ENCODE measurements around the gene TEX48. TPM values are rescaled to one million over a fixed set of nuclear protein-coding genes. Genes with fewer than 3 reads are reported as not detected.

TEX48 gene
- total RNA-seq, 4 donors from 2014 or later, result not detected

DNA sequence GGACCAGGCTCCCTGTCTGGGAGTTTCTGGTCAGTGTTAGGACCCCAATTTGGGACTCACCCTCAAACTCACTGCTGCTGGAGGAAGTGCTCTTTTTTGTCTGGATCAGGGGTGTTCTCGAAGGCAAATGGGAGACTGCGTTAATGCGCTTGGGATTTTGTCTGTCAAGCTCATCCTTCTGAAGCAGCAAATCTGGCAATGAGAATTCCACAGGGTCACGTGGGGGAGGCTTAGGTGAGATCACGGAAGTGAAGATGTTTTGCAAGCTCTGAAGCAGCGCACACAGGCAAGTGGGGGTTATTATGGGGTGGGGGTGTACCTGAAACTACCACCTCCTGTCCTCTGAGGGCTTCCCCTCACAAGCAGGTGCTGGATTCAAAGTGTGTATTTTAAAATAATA, 13.8 kb downstream of the TEX48 start:
- no peaks in the 10 kb centered on the region for H3K4me1 ChIP-seq
- H3K9me3 ChIP-seq, result no peaks in the 10 kb centered on the region
- WGBS, 2 donors (ENCODE audit: low coverage in 1 of 2), result 76 to 89% methylated on average over 3 to 6 of the region's 6 CpGs
- no peak overlapping the region for H3K4me3 ChIP-seq
- H3K27ac ChIP-seq, result no peak overlapping the region
- no peaks in the 10 kb centered on the region for H3K27me3 ChIP-seq
- intact Hi-C loops (cut with DNase I; ENCODE audit: low total_unique reads) (no loop called here), in situ Hi-C loops (cut with MboI; ENCODE audit: low pct_ligation_motif_present in 1 of 4, low pct_unique_long_range_greater_than_20kb in 1 of 4, low sequenced_read_pairs in 3 of 4) (loop anchor here in 1 of 4 donors (25.0 kb wide), 2 partner anchors 181 to 256 kb away; no protein-coding TSS in a partner anchor)
- TF ChIP-seq EP300 (IDR thresholded peaks at IDR 0.05; ENCODE audit: low read depth), result no peak
- no peak for TF ChIP-seq POLR2AphosphoS5 (IDR thresholded peaks at IDR 0.05)
- TF ChIP-seq, protein P1, sequence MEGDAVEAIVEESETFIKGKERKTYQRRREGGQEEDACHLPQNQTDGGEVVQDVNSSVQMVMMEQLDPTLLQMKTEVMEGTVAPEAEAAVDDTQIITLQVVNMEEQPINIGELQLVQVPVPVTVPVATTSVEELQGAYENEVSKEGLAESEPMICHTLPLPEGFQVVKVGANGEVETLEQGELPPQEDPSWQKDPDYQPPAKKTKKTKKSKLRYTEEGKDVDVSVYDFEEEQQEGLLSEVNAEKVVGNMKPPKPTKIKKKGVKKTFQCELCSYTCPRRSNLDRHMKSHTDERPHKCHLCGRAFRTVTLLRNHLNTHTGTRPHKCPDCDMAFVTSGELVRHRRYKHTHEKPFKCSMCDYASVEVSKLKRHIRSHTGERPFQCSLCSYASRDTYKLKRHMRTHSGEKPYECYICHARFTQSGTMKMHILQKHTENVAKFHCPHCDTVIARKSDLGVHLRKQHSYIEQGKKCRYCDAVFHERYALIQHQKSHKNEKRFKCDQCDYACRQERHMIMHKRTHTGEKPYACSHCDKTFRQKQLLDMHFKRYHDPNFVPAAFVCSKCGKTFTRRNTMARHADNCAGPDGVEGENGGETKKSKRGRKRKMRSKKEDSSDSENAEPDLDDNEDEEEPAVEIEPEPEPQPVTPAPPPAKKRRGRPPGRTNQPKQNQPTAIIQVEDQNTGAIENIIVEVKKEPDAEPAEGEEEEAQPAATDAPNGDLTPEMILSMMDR (IDR thresholded peaks at IDR 0.05), result no peak
- TF ChIP-seq POLR2A (IDR thresholded peaks at IDR 0.05), result no peak
- no peak for DNase-seq
- no peaks in the 10 kb centered on the region for H3K36me3 ChIP-seq

DNA sequence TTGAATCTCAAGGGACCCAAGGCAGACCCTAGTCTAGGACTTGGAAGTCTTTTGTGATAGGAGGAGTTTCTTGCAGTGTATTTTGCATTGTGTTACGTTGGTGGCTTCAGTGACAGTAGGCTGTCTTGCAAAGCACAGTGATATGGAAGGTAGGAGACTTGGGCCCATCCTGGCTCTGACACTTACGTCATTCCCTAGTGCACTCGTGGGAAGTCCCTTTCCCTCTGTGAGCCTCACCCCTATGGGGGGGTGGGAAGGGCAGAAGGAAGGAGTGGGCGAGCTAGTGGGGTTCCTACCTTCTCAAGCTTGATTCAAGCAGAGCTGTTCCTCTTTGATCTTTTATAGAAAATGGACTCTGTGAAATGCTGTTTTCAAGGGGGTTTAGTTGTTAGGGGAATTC, 15.1 kb downstream of the TEX48 start:
- in situ Hi-C loops (cut with MboI; ENCODE audit: low pct_ligation_motif_present in 1 of 4, low pct_unique_long_range_greater_than_20kb in 1 of 4, low sequenced_read_pairs in 3 of 4), result loop anchor here in 1 of 4 donors (25.0 kb wide), 2 partner anchors 180 to 255 kb away; no protein-coding TSS in a partner anchor

DNA sequence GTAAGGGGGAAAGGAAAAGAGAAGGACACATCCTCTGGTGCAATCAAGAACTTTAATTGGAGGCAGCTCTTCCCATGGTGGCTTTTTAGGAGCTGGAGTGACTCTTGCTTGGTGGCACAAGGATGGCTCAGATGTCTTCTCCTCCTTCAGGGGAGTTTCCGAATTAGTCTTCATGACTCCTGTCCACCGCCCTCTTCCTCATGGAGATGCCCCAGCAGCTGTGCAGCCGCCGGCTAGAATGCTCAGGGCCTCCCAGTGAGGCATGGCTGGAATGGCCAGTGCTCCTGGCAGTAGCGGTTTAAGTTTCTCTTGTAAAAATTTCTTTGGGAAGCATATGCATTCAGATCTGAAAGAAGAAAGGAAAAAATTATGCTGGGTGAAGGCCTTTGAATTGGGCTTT, 15.6 kb downstream of the TEX48 start:
- 91 to 100% methylated on average over 5 of the region's 5 CpGs for WGBS, 2 donors (ENCODE audit: low coverage in 1 of 2)
- no peaks in the 10 kb centered on the region for H3K4me1 ChIP-seq
- TF ChIP-seq EP300 (IDR thresholded peaks at IDR 0.05; ENCODE audit: low read depth) (no peak), POLR2AphosphoS5 (IDR thresholded peaks at IDR 0.05) (no peak), POLR2A (IDR thresholded peaks at IDR 0.05) (no peak)
- TF ChIP-seq, protein P1 (IDR thresholded peaks at IDR 0.05), result no peak
- H3K36me3 ChIP-seq, result no peaks in the 10 kb centered on the region
- in situ Hi-C loops (cut with MboI; ENCODE audit: low pct_ligation_motif_present in 1 of 4, low pct_unique_long_range_greater_than_20kb in 1 of 4, low sequenced_read_pairs in 3 of 4) (loop anchor here in 1 of 4 donors (25.0 kb wide), 2 partner anchors 179 to 254 kb away; no protein-coding TSS in a partner anchor), intact Hi-C loops (cut with DNase I; ENCODE audit: low total_unique reads) (no loop called here)
- H3K4me3 ChIP-seq, result no peak overlapping the region
- H3K27me3 ChIP-seq, result peaks cover 4% of the 10 kb centered on the region
- H3K27ac ChIP-seq, result no peak overlapping the region
- no peaks in the 10 kb centered on the region for H3K9me3 ChIP-seq
- no peak for DNase-seq

More for the DNA sequence above, 15.1 kb downstream of the TEX48 start:
- Histone ChIP-seq H3K9me3 (no peaks in the 10 kb centered on the region), H3K27me3 (peaks cover 1% of the 10 kb centered on the region), H3K4me1 (no peaks in the 10 kb centered on the region), H3K36me3 (no peaks in the 10 kb centered on the region), H3K4me3 (no peak overlapping the region), H3K27ac (no peak overlapping the region)
- WGBS, 2 donors (ENCODE audit: low coverage in 1 of 2), result 67 to 80% methylated on average over 3 to 4 of the region's 4 CpGs
- intact Hi-C loops (cut with DNase I; ENCODE audit: low total_unique reads), result no loop called here
- no peak for TF ChIP-seq POLR2AphosphoS5 (IDR thresholded peaks at IDR 0.05)
- TF ChIP-seq EP300 (IDR thresholded peaks at IDR 0.05; ENCODE audit: low read depth), result no peak
- TF ChIP-seq, protein P1 (IDR thresholded peaks at IDR 0.05), result no peak
- no peak for TF ChIP-seq POLR2A (IDR thresholded peaks at IDR 0.05)
- no peak for DNase-seq

DNA sequence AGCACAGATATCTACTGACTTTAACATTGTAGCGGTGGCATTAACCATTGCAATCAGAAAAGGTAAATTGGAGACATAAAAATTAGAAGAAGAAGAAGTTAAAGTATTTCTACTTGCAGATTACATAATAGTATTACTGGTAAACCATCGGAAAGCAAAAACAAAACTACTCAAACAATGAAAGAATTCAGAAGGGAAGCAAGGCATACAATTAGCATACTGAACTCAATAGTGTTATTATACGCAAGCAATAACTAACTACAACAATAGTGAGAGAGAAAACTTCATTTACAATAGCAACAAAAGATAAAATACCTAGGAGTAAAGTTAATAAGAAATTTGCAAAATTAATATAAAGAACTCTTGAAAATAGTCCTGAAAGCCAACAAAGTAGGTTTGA, 17.8 kb downstream of the TEX48 start:
- intact Hi-C loops (cut with DNase I; ENCODE audit: low total_unique reads) (no loop called here), in situ Hi-C loops (cut with MboI; ENCODE audit: low pct_ligation_motif_present in 1 of 4, low pct_unique_long_range_greater_than_20kb in 1 of 4, low sequenced_read_pairs in 3 of 4) (loop anchor here in 1 of 4 donors (25.0 kb wide), 2 partner anchors 177 to 252 kb away; no protein-coding TSS in a partner anchor)
- TF ChIP-seq EP300 (IDR thresholded peaks at IDR 0.05; ENCODE audit: low read depth) (no peak), POLR2AphosphoS5 (IDR thresholded peaks at IDR 0.05) (no peak), POLR2A (IDR thresholded peaks at IDR 0.05) (no peak)
- TF ChIP-seq, protein P1 (IDR thresholded peaks at IDR 0.05), result no peak
- DNase-seq, result no peak
- Histone ChIP-seq H3K4me1 (no peaks in the 10 kb centered on the region), H3K4me3 (no peak overlapping the region), H3K27me3 (peaks cover 4% of the 10 kb centered on the region), H3K9me3 (no peaks in the 10 kb centered on the region), H3K36me3 (no peaks in the 10 kb centered on the region), H3K27ac (no peak overlapping the region)
- WGBS, 2 donors (ENCODE audit: low coverage in 1 of 2), result 75 to 84% methylated on average over 3 of the region's 3 CpGs

Measured in transverse colon (tissue), 4 donors.